Thyroid gland (tissue), 4 donors: ENCODE results near the gene GPSM1. TPM values are rescaled to one million over a fixed set of nuclear protein-coding genes. Genes with fewer than 3 reads are reported as not detected.

Source experiments
- DNase-seq, 2 donors: peaks; one replicate each; pipeline ENCODE4 v3.0.0-alpha.2; 2019
- H3K27ac ChIP-seq, 3 donors: fragments of 200-600 bp; sonication (generic); 1 replicate in 2 of 3; 2 replicates in 1 of 3; pipeline ENCODE4 v1.5.1; 2016 to 2019; ENCODE audit warnings: mild to moderate bottlenecking in 1 of 3, moderate library complexity in 1 of 3
- H3K27me3 ChIP-seq: fragments of 200-600 bp; sonication (generic); one replicate; pipeline ENCODE4 v1.5.1; 2019
- H3K36me3 ChIP-seq, 2 donors: fragments of 200-600 bp; sonication (generic); one replicate each; pipeline ENCODE4 v1.5.1; 2016 to 2019
- H3K4me1 ChIP-seq, 2 donors: fragments of 200-600 bp; sonication (generic); one replicate each; pipeline ENCODE4 v1.5.1; 2017 to 2019
- H3K4me3 ChIP-seq, 3 donors: fragments of 200-600 bp; sonication (generic); replicated peaks in 1 of 3; 1 replicate in 2 of 3; 2 replicates in 1 of 3; pipeline ENCODE4 v1.5.1; 2016; ENCODE audit warnings: mild to moderate bottlenecking in 1 of 3
- H3K9me3 ChIP-seq: fragments of 200-600 bp; sonication (generic); one replicate; pipeline ENCODE4 v1.5.1; 2017
- CTCF ChIP-seq, 6 experiments: fragments of 200-600 bp in 3 of 6; fragments of 450-650 bp in 3 of 6; sonication (generic) in 3 of 6; IDR thresholded peaks; one replicate each; pipeline ENCODE4 v1.5.1; 2016 to 2019; ENCODE audit warnings: antibody characterized with exemption in 6 of 6, mild to moderate bottlenecking in 2 of 6, inconsistent platforms in 1 of 6, moderate library complexity in 1 of 6
- POLR2A ChIP-seq, 2 donors: fragments of 450-650 bp; IDR thresholded peaks; one replicate each; pipeline ENCODE4 v1.6.1; 2017; ENCODE audit warnings: antibody characterized with exemption in 2 of 2, mild to moderate bottlenecking in 2 of 2, moderate library complexity in 1 of 2
- WGBS, 2 donors: methylation state at CpG; one replicate each; pipeline ENCODE4 v1.1.5; 2017; 5-methylcytosine and 5-hydroxymethylcytosine counted together
- intact Hi-C: fragments of 100-400 bp; cut with DNase I; formaldehyde crosslinking; loops from one replicate; pipeline ENCODE4 v1.15.1; 2023
- total RNA-seq, 4 donors: library from RNA; depleted of rRNA; stranded (reverse); fragments of >200 nt; gene quantifications; one replicate each; pipeline ENCODE4 v1.2.3, GENCODE V29; 2016

Gene GPSM1
- total RNA-seq, 4 donors from 2014 or later, result 5.9 to 18.1 (median 12.2) TPM

GRCh38 chr9:136335296-136336155 lies 8.2 kb downstream of the GPSM1 start:
- H3K36me3 ChIP-seq, result no peaks in the 10 kb centered on the region

GRCh38 chr9:136336156-136336870 lies 9.0 kb downstream of the GPSM1 start:
- 89 to 90% methylated on average over 9 to 10 of the region's 30 CpGs for WGBS, 2 donors
- Histone ChIP-seq H3K4me1 (no peaks in the 10 kb centered on the region), H3K4me3 (no peak overlapping the region), H3K36me3 (no peaks in the 10 kb centered on the region), H3K27me3 (no peaks in the 10 kb centered on the region), H3K27ac (no peak overlapping the region), H3K9me3 (no peaks in the 10 kb centered on the region)
- TF ChIP-seq POLR2A (IDR thresholded peaks at IDR 0.05), result no peak
- no peak for TF ChIP-seq CTCF (IDR thresholded peaks at IDR 0.05)
- intact Hi-C loops, result no loop called here
- DNase-seq, result no peak

More at GRCh38 chr9:136335296-136336155, 8.2 kb downstream of the GPSM1 start:
- no peaks in the 10 kb centered on the region for H3K9me3 ChIP-seq
- 84 to 92% methylated on average over 10 to 11 of the region's 26 CpGs for WGBS, 2 donors
- H3K4me1 ChIP-seq, result no peaks in the 10 kb centered on the region
- DNase-seq, result no peak
- H3K27ac ChIP-seq, result no peak overlapping the region
- no peak overlapping the region for H3K4me3 ChIP-seq
- intact Hi-C loops, result no loop called here
- TF ChIP-seq CTCF (IDR thresholded peaks at IDR 0.05), result no peak
- no peak for TF ChIP-seq POLR2A (IDR thresholded peaks at IDR 0.05)
- no peaks in the 10 kb centered on the region for H3K27me3 ChIP-seq

- Histone ChIP-seq H3K36me3 (no peaks in the 10 kb centered on the region), H3K27ac (no peak overlapping the region), H3K9me3 (no peaks in the 10 kb centered on the region), H3K4me3 (no peak overlapping the region), H3K4me1 (peaks cover 0 to under 1% of the 10 kb centered on the region in 2 donors), H3K27me3 (no peaks in the 10 kb centered on the region)
- WGBS, 2 donors, result 80 to 94% methylated on average over 1 to 9 of the region's 23 CpGs
- TF ChIP-seq CTCF (IDR thresholded peaks at IDR 0.05), result no peak
- no peak for TF ChIP-seq POLR2A (IDR thresholded peaks at IDR 0.05)
- DNase-seq, result no peak
- intact Hi-C loops, result no loop called here
Observed at GRCh38 chr9:136336881-136337280, 9.5 kb downstream of the GPSM1 start.

- no peaks in the 10 kb centered on the region for H3K36me3 ChIP-seq
- no peaks in the 10 kb centered on the region for H3K27me3 ChIP-seq
- no peaks in the 10 kb centered on the region for H3K9me3 ChIP-seq
- intact Hi-C loops, result no loop called here
- H3K4me1 ChIP-seq, result peaks cover 4 to 8% of the 10 kb centered on the region in 2 donors
- H3K27ac ChIP-seq, result no peak overlapping the region
- WGBS, 2 donors, result 93 to 100% methylated on average over 2 to 9 of the region's 43 CpGs
- no peak for TF ChIP-seq CTCF (IDR thresholded peaks at IDR 0.05)
- TF ChIP-seq POLR2A (IDR thresholded peaks at IDR 0.05), result no peak
- DNase-seq, result no peak
- H3K4me3 ChIP-seq, result no peak overlapping the region
Observed at GRCh38 chr9:136337416-136338395, 10.4 kb downstream of the GPSM1 start.
